GM18517 (cell line): Measurements from ENCODE around the gene CARMIL1.

Experiments
- ATAC-seq: cut with Tn5 transposase; IDR thresholded peaks from one replicate; pipeline ENCODE4 v1.9.1; 2021; ENCODE audit warnings: mild to moderate bottlenecking, moderate library complexity; ENCODE audit not compliant: unreplicated experiment

Gene CARMIL1

DNA sequence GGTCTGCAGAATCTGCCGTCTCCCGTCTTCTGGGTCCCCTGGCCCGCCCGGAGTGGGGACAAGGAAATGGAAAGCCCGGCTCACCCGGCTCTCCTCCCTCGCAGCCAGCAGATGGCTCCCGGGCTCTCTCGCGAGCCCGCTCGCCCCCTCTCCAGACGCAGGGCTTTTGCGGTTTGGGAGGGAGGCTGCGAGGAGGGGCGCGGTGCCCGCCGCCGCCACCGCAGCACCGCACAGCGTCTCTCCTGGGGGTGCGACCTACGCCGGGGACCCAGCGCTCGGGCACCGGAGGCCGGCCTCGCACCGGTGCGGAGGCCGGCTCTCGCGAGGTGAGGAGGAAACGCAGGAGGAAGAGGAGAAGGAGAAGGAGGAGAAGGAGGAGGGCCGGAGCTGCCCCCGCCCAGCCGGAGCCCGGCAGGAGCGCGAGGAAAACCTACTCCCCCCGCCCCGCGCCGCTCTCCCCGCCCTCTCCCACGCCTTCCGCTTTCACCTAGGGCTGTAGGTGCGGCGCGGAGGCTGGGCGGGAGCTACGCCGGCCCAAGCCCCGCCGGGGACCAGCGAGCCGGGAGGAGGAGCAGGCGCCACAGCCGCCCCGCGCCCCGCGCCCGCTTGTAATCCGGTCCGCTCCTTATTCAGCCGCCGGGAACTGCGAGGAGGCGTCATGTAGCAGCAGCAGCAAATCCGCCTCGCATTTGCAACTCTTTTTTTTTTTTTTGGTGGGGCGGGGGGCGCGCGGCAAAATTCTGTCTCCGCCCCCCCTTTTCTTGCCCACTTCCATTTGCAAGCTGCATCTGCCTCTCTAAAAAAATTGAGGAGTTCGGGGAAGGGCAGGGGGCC lies at the start of gene CARMIL1:
Gene CARMIL1, plus strand, starts transcription at position 461 of the 834 bp plus-strand sequence. CDS start 422 bp downstream, outside the sequence.
- peak; percentile 75 for ATAC-seq

DNA sequence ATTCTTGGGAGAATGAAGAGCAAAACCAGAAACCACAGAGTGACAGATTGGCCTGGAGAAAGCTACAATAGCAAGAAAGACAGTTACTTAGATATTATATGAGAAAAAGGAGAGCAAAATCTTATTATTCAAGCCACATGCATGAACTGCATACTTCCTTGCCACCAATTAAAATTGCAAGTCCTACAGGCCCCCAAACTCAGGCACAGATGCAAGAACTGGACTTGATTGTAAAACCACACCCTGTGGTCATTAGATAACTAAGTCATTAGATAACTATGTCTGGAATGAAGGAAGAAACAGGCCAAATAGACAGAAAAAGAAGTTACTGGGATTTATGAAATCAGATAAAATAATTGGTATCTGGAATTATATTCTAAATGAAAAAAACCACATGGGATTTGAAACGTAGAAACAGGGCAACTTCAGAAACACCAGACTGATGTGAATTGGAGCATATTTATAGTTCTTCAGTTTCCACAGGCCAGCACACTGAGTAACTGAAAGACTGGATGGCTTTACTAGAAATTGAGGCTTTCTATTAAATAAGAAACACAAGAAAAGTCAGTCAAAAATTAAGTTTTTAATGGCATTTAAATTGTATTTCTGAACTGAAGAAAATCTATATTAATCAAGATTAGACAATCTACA lies 49.4 kb upstream of the CARMIL1 start:
- no peak for ATAC-seq

DNA sequence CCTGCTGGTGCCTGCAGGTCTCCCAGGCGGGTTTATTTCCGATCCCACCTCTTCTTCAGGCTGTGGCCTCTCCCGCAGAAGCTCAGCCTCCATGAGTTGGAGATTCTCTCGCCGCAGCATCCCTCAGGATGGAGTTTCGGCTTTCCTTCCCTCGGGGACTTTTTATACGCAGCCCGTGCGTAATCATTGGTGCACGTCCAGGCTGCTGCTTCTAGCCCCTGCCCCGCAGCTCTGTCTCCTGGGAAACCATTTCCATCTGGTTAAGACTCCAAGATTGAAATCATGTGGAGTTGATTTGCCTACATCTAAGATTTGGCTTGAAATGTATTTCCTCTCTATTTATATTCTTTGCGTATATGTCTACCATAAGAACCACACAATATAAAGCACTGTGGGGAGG lies 46.7 kb upstream of the CARMIL1 start:
- no peak for ATAC-seq

DNA sequence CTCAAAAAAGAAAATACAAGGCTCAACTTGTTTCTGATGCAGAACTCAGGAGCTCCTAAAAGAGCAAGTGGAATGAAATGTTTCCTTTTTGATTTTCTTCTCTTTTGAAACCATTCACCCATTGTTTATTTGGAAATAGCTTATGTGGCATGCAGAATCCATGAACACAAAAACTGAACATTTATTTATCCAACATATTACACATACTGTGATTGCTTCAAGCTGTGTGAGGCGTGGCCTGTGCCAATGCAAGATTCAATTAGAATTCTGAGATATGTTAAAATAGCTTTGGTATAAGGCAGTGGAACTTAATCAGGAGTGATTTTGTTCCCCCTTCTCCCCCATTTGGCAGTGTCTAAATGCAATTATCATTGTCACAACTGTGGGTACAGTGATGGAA lies 45.9 kb upstream of the CARMIL1 start:
- no peak for ATAC-seq

DNA sequence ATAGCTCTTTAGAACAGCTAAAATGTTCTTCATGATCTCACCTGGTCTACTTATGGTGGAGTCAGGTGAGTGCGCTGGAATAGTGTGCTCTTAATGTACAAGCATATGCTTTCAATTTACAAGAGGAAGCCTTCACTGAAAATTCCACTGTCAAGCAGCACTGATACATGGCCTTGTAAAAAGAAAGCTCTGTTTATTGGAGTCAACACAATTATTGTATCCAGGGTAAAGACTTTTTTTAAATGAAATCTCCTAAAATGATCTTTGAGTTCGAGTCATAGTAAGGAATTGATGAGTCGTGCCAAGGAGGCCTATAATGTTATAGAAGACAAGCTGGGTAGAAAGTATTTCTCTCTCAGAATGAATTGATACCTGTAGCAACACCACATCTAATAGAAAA lies 41.6 kb upstream of the CARMIL1 start:
- no peak for ATAC-seq

DNA sequence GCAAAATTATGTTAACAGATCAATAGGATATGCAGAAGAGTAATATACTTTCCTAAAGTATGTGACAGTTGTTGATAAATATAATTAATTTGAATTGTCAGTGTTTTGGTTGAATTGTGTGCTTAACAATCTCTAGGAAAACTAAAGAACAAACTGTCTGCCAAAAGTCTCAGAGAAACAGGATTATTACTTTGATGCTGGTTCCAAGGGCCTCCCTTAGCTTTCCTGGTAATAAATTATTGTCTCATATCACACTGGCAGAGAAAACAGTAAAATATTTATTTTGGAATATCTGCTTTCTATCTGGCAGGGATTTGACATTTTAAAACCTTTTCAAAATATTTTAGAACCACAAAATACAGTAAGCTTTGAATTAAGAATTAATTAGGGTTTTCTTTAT lies 40.1 kb upstream of the CARMIL1 start:
- ATAC-seq: no peak

DNA sequence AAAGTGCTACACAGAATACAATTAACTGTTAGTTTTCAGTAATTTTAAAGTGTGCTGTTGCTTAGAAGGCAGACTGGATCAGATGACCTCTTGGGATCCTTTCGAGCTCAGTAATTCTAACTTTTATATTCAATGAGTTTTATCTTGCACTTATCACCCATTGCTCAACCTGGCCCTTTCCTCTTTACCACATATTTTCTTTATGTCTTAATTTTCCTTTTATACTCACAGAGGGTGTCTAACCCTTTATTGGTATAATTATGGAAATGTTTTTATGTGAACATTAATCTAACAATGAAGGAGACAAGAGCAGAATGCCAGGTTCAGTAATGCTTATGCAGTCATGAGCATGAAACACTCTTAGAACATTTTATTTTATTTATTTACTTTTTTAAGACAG lies 39.7 kb upstream of the CARMIL1 start:
- ATAC-seq: no peak

DNA sequence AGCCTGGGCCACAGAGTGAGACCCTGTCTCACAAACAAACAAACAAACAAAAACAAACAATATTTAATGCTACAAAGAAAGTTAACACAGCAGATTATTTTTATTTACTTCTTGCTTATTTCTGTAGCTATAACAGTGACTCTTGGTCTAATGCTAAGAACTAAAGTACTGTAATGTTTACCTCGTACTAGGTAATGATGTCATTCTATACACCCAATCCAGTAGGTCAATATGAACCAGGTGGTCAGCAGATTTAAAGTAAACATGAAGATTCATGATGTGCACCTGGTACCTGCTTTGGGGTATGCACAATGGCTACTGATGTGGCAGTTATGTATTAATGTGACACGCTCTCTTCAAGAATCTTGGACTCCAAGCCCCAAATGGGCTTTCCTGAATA lies 36.6 kb upstream of the CARMIL1 start:
- ATAC-seq: no peak

DNA sequence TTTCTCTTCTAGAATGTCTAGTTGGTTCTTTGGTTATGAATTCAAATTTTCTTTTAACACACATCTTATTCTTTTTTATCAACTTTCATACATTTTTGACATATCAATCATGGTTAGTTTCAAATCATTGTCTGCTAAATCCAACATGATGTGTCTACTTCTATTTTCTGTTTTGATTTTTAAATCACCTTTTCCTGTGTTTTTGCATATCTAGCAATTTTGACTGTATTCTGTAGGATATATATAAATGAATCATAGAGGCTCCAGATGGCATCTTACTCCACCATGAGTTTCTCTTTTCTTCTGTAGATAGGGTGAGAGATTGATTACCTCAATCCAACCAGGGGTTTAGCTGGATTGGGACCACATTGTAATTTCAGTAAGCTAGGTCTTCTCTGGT lies 34.3 kb upstream of the CARMIL1 start:
- ATAC-seq: no peak

DNA sequence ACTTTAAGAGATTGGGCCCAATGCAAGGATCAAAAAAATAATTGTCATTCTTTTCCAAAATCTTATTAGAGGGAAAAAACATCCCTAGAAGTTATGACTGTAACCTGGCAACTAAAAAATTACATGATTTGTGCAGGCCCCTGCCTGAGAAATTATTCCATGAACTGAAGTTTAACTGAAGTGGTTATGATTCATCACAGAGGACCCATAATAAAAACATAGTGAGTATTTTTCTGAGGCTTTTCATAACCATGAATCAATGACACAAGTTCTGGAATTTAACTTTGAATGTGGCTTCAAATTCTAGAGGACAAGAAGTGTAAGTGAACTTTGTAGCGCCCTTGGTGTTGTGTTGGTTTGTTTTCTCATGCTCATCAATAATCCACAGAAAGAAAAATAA lies 31.1 kb upstream of the CARMIL1 start:
- ATAC-seq: no peak

DNA sequence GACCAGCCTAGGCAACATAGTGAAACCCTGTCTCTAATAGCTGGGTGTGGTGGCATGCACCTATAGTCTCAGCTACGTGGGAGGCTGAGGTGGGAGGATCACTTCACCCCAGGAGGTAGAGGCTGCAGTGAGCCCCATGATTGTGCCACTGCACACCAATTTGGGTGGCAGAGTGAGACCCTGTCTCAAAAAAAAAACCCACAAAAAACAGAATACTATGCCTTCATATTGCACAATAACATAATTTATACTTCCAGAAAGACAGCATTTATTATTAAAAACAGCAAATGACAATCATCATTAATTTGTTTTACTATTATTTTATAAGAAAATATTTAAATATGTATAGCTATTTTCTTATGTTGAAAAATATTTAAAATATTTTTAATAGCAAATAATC lies 30.0 kb upstream of the CARMIL1 start:
- ATAC-seq: no peak

DNA sequence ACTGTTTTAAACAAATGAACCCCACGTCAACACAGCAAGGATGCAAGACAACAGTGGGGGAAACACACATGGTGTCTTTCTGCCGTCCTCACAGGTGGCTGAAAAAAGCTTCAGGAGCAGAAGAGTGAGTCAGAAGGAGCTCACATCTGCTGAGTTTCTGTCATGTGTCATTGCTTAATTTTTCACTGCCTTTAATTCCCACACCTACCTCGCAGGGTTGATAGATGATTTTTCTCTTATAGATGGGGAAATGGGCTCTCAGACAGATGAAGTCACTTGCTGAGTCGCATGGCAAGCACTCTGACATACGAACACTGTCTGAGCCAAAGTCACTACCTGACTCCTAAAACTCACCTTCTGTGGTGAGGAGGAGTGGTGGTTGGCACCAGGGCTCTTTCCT lies 28.3 kb upstream of the CARMIL1 start:
- ATAC-seq: no peak

DNA sequence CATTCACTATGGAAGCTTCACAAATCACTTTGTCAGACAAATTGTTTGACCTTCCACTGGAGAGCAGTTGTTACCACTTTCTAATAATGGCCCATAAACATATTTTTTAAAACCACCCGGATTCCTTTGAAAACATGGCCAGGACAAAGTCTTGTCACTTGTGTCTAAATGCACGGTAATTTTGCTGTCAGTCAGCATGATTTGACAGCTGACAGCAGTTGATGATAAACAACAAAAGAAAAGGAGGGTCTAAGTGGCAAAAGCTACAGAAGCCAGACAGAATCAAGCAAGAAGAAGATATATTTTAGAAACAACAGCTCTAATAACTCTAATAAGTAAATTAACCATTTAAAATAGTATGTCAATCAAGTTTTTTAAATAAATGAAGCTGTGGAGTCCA lies 27.7 kb upstream of the CARMIL1 start:
- ATAC-seq: no peak

DNA sequence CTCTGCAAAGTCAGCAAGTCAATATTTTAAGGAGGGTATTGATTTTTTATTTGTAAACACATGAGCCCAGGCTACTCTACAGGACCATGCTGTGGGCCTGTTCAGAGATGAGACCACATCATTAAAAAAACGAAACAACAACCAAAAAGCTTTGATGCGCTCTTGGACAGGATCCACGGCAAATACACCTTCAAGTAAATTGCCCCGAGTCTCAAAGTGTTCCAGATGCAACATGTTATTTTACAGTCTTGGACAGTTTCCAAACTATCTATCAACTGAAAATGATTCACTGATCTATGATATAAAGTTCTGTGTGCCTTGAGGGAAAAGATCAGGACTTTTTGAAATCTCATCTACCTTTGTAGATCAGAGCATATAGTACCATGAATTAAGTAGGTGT lies 25.8 kb upstream of the CARMIL1 start:
- no peak for ATAC-seq

DNA sequence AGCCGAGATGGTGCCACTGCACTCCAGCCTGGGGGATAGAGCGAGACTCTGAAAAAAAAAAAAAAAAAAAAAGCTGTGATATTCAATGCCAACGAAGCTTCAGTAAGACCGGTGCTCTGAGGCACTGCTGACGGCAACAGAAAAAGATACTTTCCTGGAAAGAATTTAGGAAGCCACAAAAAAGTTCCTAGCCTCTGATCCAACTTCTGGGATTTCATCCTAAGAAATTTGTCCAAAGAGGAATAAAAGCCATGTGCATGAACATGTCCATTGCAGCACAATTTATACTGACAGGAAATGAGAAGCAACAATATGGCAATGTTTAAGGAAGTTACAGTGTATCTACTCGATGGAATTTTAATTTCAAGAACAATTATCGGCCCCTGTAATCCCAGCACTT lies 24.5 kb upstream of the CARMIL1 start:
- ATAC-seq: no peak

DNA sequence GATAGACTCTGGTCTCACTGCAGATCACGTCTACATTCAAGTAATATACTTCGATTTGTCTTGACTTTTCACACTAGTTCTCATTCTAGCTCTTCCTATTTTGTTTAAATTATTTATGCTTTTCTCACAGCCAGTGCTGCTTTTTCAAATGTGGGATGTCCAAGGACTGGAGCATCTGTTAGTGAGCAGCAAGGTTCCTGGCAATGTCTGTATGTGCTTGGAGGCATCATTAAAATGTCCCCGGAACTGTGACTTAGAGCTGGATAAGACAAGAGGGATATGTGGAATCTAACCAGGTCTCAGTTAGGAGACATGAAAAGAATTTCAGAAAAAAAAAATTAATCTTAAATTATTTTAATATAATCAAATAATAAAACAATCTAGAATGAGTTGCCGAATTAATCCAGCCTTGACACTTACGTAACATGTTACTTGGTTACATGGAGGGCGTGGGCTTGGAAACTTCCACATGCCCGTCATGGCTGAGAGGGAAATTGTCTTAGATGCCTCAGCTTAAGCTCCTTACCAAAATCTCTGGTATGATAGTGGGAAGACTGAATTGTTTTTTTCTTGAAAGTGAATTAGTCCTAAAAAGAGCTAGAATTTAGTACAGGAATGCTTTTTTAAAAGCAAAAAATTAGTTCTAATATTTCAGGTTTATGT lies 21.4 kb upstream of the CARMIL1 start:
- no peak for ATAC-seq

DNA sequence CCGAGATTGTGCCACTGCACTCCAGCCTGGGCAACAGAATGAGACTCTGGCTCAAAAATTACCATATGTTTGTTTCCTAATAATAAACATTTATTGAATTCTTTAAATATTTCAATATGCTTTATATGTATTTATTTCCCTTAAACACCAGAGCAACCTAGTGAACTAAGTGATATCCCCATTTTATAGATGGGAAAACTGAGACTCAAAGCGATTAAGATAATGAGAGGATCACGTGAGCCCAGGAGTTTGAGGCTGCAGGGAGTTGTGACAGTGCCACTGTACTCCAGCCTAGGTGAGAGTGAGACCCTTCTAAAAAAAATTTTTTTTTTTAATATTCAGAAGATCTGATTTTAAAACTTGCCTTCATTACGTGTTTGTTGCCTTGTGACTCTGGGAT lies 19.4 kb upstream of the CARMIL1 start:
- no peak for ATAC-seq

DNA sequence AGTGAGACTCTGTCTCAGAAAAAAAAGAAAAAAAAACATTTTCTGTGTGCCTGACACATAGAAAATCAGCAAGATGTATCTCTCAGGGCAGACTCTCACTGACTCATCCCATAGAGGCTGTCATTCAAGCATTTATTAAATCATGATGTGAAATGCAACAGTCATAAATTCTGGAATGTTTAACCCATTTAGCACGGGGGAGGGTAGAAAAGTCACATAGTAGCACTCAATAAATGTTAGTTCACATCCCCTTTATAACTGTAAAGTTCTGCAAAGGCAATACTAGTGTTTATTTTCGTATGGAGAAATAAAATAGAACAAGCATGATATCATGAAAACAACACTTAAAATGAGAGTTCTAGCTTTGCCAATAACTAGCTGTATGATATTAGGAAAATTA lies 15.5 kb upstream of the CARMIL1 start:
- no peak for ATAC-seq

DNA sequence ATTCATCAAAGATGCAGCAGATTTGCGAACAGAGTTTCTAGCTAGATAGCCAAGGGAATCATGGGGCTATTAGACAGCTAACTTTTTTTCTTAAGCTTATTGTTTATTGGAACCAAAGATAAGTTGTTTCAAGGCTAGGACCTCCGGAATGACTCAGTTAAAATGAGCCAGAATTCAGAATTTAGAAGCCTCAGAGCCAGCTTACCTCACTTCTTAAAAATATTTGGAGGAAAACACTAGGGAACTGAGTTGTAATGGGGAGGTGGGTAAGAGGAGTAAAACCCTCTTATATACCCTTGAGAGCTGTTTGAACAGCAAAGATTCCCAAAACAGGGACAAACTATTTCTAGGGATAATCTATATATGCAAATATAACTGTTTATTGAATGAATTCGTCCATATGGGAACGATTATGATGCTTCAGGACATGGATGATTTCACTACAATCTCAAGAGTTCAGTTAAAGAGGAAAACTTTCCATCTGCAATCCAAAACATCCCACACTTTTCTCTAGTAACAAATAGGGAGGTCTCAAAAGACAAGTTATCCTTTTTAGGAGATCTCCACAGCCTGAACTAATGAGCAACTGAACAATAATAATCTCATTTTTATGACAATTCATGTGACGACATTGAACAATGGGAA lies 12.6 kb upstream of the CARMIL1 start:
- no peak for ATAC-seq

DNA sequence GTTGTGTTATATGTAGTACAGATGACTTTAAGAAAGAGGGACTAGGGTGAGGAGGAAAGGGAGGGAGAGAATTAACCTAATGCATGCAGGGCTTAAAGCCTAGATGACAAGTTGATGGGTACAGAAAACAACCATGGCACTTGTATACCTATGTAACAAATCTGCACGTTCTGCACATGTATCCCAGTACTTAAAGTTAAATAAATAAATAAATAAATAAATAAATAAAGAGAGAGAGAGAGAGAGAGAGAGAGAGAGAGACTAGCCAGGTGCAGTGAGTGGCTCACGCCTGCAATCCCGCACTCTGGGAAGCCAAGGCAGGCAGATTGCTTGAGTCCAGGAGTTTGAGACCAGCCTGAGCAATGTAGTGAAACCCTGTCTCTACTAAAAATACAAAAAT lies 11.5 kb upstream of the CARMIL1 start:
- no peak for ATAC-seq

DNA sequence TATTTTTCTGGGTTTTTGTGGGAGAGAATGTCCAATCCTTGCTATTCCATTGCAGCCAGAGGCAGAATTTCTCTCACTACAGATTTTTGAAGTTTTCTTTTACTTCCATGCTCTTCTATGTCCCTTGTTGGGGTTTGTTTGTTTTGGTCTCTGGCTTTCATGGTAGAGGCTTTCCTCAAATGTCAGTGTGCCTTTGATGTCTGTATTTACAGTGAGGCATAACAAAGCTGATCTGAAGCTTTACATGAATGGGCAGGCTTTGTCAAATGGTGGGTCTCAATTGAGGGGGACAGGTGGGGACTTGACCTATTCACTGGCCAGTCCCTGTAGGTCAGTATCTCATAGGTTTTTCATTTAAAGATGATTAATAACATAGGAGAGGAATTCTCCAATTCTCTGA lies 8.6 kb upstream of the CARMIL1 start:
- ATAC-seq: no peak

DNA sequence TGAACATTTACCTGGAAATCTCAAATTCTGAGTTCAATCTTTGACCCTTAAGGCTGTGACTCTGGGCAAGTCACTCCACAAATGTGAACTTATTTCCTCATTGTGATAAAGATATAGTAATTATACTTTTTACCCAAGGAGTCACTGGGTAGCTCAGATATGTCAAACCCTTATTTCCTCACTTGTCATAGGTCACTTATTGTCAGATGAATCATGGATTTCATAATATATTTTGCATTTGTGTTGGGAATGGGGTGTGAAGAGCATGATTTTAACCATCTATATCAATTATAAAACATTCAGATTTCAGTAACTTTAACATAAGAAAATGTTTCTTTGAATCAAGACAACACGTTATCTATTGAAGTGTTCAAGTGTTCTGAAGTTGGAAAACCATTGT lies 3.7 kb upstream of the CARMIL1 start:
- no peak for ATAC-seq
